ENCODE results near the gene GRAP.

The GRAP gene

GRCh38 chr17:18984273-18985114 lies 62.3 kb downstream of the GRAP start:
- DNase-seq = no peak
- H3K4me3 ChIP-seq (ENCODE audit: low read depth, low read length) = no peak overlapping the region
- TF ChIP-seq CTCF (IDR thresholded peaks at IDR 0.05; ENCODE audit: low read depth, low read length) = no peak
- H3K9me3 ChIP-seq = no peaks in the 10 kb centered on the region
- H3K27me3 ChIP-seq = no peaks in the 10 kb centered on the region
- H3K4me1 ChIP-seq = no peaks in the 10 kb centered on the region
- no peaks in the 10 kb centered on the region for H3K36me3 ChIP-seq

GRCh38 chr17:18981642-18982424 lies 64.9 kb downstream of the GRAP start:
- Histone ChIP-seq H3K27me3 (no peaks in the 10 kb centered on the region), H3K4me3 (ENCODE audit: low read depth, low read length) (no peak overlapping the region), H3K9me3 (no peaks in the 10 kb centered on the region), H3K36me3 (no peaks in the 10 kb centered on the region), H3K4me1 (no peaks in the 10 kb centered on the region)
- no peak for DNase-seq
- no peak for TF ChIP-seq CTCF (IDR thresholded peaks at IDR 0.05; ENCODE audit: low read depth, low read length)

GRCh38 chr17:18981335-18981641 lies 65.5 kb downstream of the GRAP start:
- DNase-seq = no peak
- Histone ChIP-seq H3K9me3 (no peaks in the 10 kb centered on the region), H3K27me3 (no peaks in the 10 kb centered on the region), H3K4me3 (ENCODE audit: low read depth, low read length) (no peak overlapping the region), H3K36me3 (no peaks in the 10 kb centered on the region), H3K4me1 (no peaks in the 10 kb centered on the region)
- no peak for TF ChIP-seq CTCF (IDR thresholded peaks at IDR 0.05; ENCODE audit: low read depth, low read length)

GRCh38 chr17:18980682-18981334 lies 65.9 kb downstream of the GRAP start:
- Histone ChIP-seq H3K4me1 (no peaks in the 10 kb centered on the region), H3K27me3 (no peaks in the 10 kb centered on the region), H3K36me3 (no peaks in the 10 kb centered on the region), H3K4me3 (ENCODE audit: low read depth, low read length) (no peak overlapping the region), H3K9me3 (no peaks in the 10 kb centered on the region)
- no peak for TF ChIP-seq CTCF (IDR thresholded peaks at IDR 0.05; ENCODE audit: low read depth, low read length)
- DNase-seq = no peak

- Histone ChIP-seq H3K9me3 (no peaks in the 10 kb centered on the region), H3K27me3 (no peaks in the 10 kb centered on the region), H3K4me3 (ENCODE audit: low read depth, low read length) (no peak overlapping the region), H3K4me1 (no peaks in the 10 kb centered on the region), H3K36me3 (no peaks in the 10 kb centered on the region)
- no peak for TF ChIP-seq CTCF (IDR thresholded peaks at IDR 0.05; ENCODE audit: low read depth, low read length)
- no peak for DNase-seq
These were observed 68.1 kb downstream of the GRAP start for GRCh38 chr17:18978655-18979054.
